COR-L47 (cell line): ENCODE results near the gene CEP85L.
A peak's percentile ranks its signal among the peaks of the same experiment; 100 is the strongest.
"Not testable (repeated sequence)": the region's sequence is repeated elsewhere in the genome, so short reads cannot be mapped to it uniquely, and the experiment has no call there.

ENCODE experiments used
- DNase-seq: peaks from one replicate; lab custom pipeline; 2025; lab: John Stamatoyannopoulos, UW

CEP85L gene

DNA sequence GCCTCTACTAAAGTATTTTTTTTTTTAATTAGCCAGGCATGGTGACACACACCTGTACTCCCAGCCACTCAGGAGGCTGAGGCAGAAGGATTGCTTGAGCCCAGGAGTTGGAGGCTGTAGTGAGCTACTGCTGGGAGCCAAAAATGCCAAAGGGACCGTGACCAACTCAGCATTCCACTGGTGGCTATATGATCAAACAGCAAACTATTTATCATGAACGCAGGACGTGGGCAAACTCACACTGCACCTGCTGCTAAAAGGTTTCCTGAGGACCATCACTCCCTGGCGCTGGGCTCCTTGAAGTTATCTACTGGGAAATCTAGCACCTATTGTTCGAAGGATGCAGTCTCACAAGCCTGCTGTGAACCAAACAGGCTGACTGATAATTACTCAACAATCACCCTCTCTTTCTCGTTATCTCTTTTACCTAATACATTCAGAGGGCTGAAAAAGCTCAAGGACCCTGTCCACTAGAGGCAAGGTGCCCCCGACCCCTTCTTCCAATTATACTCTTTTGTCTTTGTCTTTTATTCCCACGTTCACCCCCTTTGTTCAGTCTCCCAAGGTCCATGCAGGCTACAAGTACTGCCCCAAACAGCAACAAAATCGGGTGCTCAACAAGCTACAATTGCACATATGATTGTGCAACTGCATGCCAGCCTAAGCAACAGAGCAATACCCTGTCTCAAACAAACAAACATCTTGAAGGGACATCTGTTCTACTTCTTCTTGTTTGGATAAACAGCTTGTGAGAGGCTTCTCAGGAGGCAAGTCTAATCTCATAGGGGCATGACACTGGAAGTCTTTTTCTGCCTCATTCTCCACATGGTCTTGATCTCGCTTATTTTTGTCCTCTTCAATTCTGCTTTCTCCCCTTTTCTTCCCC lies 151.0 kb downstream of the CEP85L start:
- no peak for DNase-seq

DNA sequence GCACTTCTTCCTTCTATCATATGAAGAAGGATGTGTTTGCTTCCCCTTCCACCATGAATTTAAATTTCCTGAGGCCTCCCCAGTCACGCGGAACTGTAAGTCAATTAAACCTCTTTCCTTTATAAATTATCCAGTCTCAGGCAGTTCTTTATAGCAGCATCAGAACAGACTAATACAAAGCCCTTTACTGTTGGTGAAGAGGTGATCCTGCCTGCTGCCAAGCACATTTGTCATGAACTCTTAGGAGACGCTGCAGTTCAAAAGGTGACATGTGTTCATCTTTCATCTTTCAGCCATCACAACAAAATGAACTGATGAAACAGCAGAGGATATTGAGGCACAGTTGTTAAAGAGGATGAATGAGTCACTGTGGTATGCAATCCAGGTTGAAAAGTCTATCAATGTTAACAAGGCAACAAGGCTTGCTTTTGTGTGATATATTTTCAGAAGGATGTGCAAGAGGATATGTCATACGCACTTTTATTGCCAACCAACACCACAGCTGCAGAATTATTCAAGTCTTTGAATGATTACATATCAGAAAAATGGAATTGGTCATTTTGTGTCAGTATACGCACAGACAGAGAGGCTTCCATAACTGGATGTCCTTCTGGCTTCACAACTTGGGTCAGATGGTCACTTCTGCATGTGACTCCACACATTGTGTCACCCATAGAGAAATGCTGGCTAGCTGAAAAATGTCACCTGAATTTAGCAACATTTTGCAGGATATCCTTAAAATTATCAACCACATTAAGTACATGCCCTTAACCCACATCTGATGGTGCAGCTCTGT lies 155.7 kb downstream of the CEP85L start:
- no peak for DNase-seq

DNA sequence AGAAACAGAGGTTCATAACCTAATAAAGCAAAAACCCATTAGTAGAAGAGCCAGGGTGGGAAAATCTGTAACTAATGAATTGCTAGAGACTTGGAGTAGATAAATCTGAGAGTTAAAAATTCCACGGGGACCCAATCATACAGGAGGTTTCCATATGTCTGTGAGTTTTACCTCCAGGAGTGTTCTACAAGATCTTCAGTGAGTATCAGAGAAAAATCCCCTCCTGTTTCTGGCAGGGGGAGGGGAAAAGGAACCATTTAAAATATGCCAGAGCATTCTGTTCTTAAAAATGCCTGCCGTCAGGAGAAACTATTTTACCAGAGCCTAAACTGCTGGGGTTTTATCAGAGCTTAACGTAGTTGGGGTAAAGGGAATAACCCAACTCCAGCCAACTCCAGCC lies 157.3 kb downstream of the CEP85L start:
- DNase-seq: no peak

DNA sequence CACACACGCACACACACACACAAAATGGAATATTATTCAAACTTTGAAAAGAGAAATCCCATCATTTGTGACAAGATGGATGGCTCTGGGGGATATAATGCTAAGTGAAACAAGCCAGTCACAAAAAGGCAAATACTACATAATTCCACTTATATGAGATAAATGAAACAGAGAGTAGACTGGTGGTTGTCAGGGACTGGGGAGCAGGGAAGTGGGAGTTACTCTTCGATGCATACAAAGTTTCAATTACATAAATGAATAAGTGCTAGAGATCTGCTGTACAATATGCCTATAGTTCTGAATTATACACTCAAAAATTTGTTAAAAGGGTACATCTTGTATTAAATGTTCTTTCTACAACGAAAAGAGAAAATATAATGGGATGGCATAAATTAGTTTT lies 161.4 kb downstream of the CEP85L start:
- DNase-seq: no peak

DNA sequence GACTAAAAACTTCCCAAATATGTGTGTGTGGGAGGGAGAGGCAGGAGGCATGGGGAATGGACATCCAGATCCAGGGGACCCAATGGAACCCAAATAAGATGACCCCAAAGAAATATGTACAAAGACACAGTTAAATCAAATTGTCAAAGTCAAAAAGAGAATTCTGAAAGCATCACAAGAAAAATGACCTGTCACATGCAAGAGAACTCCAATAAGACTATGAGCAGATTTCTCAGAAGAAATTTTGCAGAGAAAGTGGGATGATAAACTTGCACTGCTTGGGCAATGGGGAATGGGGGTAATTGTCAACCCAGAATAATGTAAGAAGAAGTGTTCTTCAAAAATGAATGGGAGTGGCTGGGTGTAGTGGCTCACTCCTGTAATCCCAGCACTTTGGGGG lies 162.8 kb downstream of the CEP85L start:
- DNase-seq: no peak

DNA sequence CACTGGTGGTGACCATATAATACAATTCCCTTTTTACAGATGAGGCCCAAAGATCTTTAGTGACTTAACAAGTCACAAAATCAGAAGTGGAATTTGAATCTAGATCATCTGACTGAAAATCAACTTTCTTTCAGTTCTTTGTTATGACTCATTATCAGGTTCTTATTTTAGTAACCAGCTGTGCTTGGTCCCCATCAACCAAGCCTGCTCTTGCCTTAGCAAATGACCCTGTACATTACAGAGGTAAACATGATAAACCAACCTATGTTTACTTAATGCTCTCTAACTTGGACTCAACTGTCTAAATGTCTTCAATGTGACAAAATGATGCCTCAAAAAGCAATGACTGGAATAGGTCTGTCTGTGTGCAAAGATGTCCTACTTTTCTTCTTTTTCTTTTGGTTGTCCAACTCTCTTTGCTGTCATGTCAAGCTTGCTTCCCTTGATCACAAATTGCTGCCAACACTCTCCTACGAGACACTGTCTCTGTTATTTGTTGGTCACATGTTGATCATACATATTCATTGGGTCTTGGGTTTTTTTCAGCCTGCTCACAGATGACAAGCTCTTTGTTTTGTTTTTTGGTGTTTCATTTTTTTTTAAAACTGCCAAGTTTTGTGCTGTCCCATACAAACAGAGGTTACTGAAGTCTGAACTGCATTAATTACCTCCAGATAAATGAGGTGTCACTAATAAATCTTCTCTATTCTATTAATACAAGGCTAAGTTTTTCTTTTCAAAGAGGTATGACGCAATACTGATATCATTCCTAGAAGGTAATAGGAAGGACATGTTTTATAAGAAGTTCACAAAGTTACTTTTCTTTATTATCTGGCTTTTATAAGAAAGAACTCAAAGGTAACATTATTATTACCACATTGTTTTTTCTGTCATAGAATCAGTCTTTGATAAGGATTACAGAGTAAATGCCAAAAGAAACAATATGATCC lies 165.5 kb downstream of the CEP85L start:
- no peak for DNase-seq

DNA sequence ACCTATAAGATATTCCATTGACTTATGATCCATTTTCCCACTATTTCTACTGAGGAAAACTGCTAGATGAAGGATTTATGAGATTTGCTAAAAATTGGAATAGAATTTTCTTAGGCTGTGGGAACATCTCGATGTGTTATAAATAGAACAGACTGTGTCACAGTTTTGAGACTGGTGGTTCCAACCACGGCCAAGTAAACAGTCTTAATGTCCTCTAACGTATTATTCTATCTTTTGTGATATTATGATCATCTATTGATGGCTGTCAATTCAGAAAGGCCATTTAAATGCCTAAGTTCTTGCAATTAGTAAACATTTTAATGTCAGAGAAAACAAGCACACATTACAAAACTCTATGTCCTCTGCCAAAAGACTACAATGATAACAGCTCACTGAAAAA lies 174.8 kb downstream of the CEP85L start:
- no peak for DNase-seq

DNA sequence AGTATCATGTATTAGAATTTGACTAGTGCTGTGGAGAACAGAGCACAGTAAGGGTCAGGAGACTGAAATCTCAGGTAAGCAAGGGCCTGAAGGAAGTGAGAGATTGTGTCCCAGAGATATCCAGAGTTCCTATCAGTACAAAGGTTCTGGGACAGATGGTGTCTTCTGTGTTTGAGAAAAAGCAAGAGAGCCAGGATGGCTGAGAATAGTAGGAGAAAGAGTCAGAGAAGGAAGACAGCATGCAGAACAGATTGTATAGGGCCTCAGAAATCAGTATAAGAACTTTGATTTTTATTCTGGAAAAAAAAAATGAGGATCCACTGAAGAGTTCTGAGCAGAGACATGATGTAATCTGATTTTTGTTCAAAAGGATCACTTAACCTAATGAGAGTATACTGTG lies 178.1 kb downstream of the CEP85L start:
- no peak for DNase-seq

DNA sequence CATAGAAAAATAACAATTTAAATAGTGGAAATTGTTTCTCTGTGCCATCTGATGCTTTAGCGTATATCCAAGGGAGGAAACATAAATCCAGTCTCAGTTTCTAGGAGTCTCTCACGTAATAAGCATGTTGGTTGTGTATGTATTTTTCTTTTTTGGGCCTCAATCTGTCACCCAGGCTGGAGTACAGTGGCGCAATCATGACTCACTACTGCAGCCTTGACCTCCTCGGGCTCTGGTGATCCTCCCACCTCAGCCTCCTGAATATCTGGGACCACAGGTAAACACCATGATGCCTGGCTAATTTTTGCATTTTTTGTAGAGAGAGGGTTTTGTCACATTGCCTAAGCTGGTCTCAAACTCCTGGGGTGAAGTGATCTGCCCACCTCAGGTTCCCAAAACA lies 181.9 kb downstream of the CEP85L start:
- no peak for DNase-seq

DNA sequence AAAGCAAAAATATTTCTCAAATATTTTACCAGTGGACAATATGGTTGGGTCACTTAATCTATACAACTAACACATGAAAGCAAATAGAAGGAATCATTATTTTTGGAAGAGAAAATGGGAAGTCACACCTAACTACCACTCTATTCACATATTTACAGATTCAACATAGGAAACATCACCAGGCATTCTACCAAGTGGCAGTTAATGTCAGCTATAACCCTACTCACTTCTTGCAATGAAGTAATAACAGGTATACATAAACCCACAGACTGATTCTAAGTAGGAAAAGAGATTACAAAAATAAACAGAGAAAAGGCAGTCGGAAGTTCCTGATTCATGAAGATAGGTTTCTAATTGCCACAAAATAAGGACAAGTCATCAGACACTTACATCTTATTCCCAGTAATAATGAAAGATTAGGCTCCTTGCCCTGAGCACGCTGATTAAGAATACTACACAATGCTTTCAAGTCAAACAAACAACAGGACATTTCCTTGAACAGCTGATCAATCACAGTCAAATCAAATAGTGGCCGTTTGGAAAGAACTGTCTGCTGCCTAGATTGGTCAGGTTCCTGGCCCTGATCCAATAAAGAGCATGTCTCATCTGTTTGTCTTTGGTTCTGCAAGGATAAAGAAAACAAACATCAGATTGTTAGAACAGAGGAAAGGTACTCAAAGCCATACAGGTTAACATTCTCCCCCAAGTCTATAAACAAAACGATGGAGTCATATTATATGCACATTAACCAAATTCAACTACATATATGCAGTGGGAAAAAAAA lies 182.5 kb downstream of the CEP85L start:
- peak; percentile 79 for DNase-seq

DNA sequence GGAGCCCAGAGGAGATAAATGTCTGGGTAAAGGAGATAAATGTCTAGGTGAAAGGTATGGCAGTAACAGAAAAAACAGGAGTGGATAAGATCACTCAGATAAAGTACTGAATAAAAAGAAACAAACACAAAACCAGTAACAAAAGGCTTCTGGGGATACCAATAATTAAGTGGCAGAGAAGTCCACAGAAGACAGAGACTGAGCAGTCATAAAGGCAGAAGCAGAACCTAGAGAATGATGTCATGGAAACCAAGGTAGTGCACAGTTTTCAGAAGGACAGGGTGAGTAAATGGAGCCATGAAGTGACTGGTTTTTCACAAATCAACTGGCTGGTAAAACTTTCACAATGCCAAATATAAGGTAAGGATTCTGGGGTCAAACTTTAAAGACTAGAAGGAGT lies 184.2 kb downstream of the CEP85L start:
- DNase-seq: no peak

DNA sequence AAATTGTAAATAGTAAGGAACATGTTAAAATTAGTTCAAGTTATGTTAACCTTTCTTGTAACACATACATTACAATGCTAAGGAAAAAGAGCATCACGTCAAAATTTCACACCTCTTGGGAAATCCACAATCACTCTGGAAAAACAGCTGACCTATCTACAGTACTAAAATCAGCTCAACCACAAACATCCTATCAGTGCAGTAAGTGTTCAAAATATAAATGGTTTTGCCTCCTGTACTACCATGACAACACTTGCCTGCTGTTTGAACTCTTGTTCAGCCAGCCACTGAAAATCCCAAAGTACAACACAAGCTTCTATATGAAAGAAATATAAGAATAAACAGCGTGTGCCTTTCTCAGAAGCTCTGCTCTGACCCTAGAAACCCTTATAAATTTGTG lies 186.8 kb downstream of the CEP85L start:
- DNase-seq: no peak

DNA sequence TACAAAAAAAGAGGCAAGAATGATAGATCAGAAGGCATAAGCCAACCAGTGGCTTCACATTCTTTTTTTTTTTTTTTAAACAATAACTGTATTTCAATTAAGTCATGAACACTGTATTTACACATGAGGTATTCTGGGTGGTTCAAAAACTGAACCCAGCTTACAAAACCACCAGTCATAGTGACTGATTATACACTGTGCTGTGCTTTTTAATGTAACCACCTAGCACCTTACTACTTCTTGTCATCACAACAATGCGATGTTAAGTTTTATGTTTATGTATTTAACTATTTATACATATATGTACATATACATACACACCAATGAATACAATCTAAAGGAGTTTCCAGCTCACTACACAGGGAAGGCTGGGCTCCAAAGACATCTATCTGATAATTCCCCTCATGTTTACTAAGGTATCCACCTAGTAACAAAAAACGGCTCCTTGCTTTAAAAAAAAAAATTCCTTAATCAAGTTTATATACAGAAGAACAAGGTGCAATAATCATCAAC lies 190.4 kb downstream of the CEP85L start:
- no peak for DNase-seq

DNA sequence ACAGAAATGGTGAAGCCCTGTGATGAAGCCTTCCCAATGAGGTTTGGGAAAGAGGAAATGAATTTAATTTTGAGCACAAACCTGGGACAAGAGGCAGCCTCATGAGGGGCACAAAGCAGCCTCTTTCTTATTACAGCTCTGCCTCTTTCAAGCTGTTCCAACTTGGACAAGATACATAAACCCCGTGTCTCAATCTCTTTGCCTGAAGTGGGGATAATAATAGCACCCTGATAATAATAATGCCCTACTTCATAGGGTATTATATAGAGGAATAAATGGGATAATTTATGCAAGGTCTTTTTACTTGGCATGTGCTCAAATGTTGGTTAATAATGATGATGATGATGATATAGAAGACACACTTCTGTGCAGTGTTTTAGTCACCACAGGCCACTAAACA lies 194.4 kb downstream of the CEP85L start:
- no peak for DNase-seq

DNA sequence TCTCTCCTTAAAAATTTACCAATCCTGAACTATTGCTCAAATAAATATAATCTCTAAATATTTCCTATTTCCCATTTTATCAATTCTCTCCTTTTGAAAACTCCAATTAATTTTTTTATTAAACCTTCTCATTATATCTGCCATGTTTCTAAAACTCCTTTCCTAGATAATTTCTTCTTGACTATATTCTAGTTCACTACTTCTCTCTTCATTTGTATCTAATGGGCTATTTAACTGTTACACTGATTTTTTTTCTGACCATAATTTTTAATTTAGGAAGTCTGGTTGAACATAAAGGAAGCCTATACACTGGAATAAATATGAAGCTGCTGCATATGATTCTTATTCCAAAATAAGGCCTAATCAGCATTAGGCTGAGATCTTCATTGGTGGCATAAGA lies 199.6 kb downstream of the CEP85L start:
- DNase-seq: no peak

DNA sequence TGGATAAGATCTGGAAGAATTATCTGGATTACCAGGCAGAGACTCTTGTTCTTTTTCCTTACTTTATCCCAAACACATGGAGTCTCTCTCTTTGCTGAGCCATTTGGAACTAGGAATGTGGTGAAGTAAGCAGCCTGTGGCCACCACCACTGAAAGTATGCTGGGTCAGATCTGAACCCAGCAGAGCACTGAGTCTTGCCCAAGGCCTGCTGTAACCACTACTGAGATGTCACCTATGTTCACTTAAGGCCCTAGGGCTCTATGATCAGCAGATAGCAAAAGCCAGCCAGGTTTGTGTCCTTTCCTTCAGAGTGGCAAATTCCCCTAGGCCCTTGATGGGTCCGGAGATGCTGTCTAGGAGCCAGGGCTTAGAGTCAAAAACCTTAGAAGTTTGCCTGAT lies 206.6 kb downstream of the CEP85L start:
- DNase-seq: no peak

DNA sequence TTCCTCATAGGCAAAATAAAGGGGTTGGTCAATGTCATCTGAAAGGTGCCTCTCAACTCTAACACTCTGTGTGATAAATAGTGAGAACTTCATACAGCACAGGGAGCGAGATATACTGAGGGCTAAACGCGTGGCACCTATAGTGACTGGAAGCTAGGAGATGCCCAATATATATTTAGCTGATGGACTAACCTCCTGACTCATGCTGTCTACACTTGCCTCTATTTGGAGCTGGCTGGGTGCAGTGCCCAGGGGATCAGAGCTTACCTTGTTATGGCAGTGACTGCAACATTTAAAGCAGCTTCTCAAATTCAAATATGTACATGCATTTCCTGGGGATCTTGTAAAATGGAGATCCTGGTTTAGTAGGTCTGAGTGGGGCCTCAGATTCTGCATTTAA lies 214.9 kb downstream of the CEP85L start:
- DNase-seq: no peak

DNA sequence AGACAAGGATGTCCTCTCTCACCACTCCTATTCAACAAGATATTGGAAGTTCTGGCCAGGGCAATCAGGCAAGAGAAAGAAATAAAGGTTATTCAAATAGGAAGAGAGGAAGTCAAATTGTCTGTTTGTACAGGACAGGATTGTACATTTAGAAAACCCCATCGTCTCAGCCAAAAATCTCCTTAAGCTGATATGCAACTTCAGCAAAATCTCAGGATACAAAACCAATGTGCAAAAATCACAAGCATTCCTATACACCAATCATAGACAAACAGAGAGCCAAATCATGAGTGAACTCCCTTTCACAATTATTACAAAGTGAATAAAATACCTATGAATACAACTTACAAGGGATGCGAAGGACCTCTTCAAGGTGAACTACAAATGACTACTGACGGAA lies 217.2 kb downstream of the CEP85L start:
- not testable (repeated sequence) for DNase-seq

DNA sequence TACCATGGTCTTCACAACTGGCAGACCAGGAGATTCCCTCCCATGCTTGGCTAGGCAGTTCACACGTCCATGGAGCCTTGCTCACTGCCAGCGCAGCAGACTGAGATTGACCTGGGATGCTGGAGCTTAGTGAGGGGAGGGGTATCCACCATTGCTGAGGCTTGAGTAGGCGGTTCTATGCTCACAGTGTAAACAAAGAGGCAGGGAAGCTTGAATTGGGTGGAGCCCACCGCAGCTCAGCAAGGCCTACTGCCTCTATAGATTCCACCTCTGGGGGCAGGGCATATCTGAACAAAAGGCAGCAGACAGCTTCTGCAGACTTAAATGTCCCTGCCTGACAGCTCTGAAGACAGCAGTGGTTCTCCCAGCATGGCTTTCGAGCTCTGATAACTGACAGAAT lies 230.1 kb downstream of the CEP85L start:
- not testable (repeated sequence) for DNase-seq

DNA sequence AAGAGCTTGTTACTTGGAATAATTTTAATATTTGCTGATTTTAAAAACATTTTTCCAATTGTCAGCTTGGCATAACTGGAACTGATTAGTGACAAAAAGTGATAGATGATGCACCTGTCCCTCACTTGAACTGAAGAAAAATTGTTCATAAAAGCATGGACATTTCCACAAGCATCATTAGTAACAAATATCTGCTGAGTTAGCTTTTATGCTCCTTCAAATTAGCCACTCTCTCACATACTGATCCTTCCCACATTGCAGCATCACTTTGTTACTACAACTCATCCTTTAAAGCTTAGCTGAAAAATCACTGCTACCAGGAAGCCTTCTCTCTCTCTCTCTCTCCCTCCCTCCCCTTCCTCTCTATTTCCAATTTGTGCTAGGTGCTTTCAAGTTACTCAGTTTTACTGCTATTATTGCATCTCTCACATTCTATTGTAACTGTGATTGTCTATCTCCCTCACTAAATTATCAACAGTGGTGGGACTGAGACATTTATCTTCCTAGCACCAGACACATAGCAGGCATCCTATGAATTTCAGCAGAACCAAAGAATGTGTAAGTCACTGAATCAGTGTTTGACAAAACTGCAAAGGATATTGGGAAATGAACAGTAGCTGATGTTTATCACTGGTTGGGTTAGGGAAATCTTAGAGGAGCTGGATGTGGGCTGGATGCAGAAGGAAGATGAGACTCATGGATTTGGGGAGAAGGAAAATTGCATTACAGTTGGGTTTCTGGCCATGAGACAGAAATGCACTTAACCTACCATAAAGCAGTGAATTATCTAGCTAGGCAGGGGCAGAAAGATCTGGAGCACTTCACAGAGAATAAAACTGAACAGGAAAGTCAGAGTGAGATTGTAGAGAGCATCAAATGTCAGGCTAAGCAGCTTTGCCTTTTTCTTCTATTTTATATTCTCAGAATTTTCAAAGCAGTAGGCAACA lies 231.7 kb downstream of the CEP85L start:
- DNase-seq: no peak
